H1 (cell line): ENCODE results near the gene NPIPB8.
"Not testable (repeated sequence)": the region's sequence is repeated elsewhere in the genome, so short reads cannot be mapped to it uniquely, and the experiment has no call there.

ENCODE experiments used
- BRCA1 ChIP-seq: IDR thresholded peaks from 2 replicates; pipeline ENCODE4 v1.6.1; 2012; ENCODE audit warnings: low read depth, low read length, improper control_type of control experiment
- EGR1 ChIP-seq: IDR thresholded peaks from 2 replicates; pipeline ENCODE4 v1.6.1; 2011; ENCODE audit warnings: low read depth, low read length, borderline replicate concordance
- GABPA ChIP-seq: IDR thresholded peaks from 2 replicates; pipeline ENCODE4 v1.6.1; 2011; ENCODE audit warnings: mild to moderate bottlenecking, low read length, moderate library complexity, borderline replicate concordance; ENCODE audit not compliant: insufficient read depth
- PHF8 ChIP-seq: fragments of 200-600 bp; sonication (generic); conservative IDR thresholded peaks from 2 replicates; pipeline ENCODE4 v1.7.1; 2012; ENCODE audit warnings: low read depth, mild to moderate bottlenecking, inconsistent platforms, low read length, moderate library complexity
- POLR2A ChIP-seq, 2 experiments: IDR thresholded peaks; 1 replicate in 1 of 2; 2 replicates in 1 of 2; pipeline ENCODE4 v1.6.1; 2011; ENCODE audit warnings: low read depth in 2 of 2, low read length in 2 of 2, mild to moderate bottlenecking in 2 of 2; ENCODE audit errors: control extremely low read depth in 1 of 2
- POLR2AphosphoS5 ChIP-seq: IDR thresholded peaks from 2 replicates; pipeline ENCODE4 v1.6.1; 2011; ENCODE audit warnings: low read depth, low read length
- POU5F1 ChIP-seq: IDR thresholded peaks from 2 replicates; pipeline ENCODE4 v1.6.1; 2011; ENCODE audit warnings: low read depth, mild to moderate bottlenecking, low read length, moderate library complexity
- RAD21 ChIP-seq, 2 experiments: IDR thresholded peaks in 1 of 2; conservative IDR thresholded peaks in 1 of 2; 2 replicates each; pipeline ENCODE4 v1.6.1; 2011; ENCODE audit warnings: low read depth in 2 of 2, low read length in 2 of 2, improper control_type of control experiment in 1 of 2, inconsistent platforms in 1 of 2, mild to moderate bottlenecking in 1 of 2, moderate library complexity in 1 of 2
- SUZ12 ChIP-seq: fragments of 200-600 bp; sonication (generic); IDR thresholded peaks from 2 replicates; pipeline ENCODE4 v1.6.1; 2012; ENCODE audit warnings: mild to moderate bottlenecking, inconsistent platforms, low read length, moderate library complexity, mixed read lengths
- TCF12 ChIP-seq: IDR thresholded peaks from 2 replicates; pipeline ENCODE4 v1.6.1; 2011; ENCODE audit warnings: low read depth, mild to moderate bottlenecking, low read length
- USF2 ChIP-seq: IDR thresholded peaks from 2 replicates; pipeline ENCODE4 v1.6.1; 2011; ENCODE audit warnings: low read length, improper control_type of control experiment
- ZNF274 ChIP-seq: IDR thresholded peaks from 2 replicates; pipeline ENCODE4 v1.7.0; 2012; ENCODE audit warnings: low read length, borderline replicate concordance; ENCODE audit errors: extremely low read depth
- TF ChIP-seq, protein P1 (sequence below), 3 experiments: IDR thresholded peaks; 1 replicate in 2 of 3; 2 replicates in 1 of 3; pipeline versions ENCODE4 v1.5.1 to v1.6.1; 2011; ENCODE audit warnings: low read length in 3 of 3, mild to moderate bottlenecking in 3 of 3, inconsistent platforms in 2 of 3, low read depth in 1 of 3, moderate library complexity in 1 of 3; ENCODE audit not compliant: insufficient read depth in 1 of 3; ENCODE audit errors: control extremely low read depth in 1 of 3

- not testable (repeated sequence) for TF ChIP-seq SUZ12; USF2; POLR2A (IDR thresholded peaks at IDR 0.05; ENCODE audit: control extremely low read depth in 1 of 2, low read depth in 2 of 2, low read length in 2 of 2); POU5F1; EGR1; RAD21 (IDR thresholded peaks at IDR 0.05 in 1 of 2, conservative IDR thresholded peaks at IDR 0.05 in 1 of 2; ENCODE audit: low read depth in 2 of 2, low read length in 2 of 2); POLR2AphosphoS5; BRCA1; PHF8; TCF12; ZNF274; GABPA
- TF ChIP-seq, protein P1, sequence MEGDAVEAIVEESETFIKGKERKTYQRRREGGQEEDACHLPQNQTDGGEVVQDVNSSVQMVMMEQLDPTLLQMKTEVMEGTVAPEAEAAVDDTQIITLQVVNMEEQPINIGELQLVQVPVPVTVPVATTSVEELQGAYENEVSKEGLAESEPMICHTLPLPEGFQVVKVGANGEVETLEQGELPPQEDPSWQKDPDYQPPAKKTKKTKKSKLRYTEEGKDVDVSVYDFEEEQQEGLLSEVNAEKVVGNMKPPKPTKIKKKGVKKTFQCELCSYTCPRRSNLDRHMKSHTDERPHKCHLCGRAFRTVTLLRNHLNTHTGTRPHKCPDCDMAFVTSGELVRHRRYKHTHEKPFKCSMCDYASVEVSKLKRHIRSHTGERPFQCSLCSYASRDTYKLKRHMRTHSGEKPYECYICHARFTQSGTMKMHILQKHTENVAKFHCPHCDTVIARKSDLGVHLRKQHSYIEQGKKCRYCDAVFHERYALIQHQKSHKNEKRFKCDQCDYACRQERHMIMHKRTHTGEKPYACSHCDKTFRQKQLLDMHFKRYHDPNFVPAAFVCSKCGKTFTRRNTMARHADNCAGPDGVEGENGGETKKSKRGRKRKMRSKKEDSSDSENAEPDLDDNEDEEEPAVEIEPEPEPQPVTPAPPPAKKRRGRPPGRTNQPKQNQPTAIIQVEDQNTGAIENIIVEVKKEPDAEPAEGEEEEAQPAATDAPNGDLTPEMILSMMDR (IDR thresholded peaks at IDR 0.05; ENCODE audit: control extremely low read depth in 1 of 3, insufficient read depth in 1 of 3, low read depth in 1 of 3, low read length in 3 of 3): not testable (repeated sequence)
These were observed 61.9 kb downstream of the NPIPB8 start for GRCh38 chr16:28699792-28700191.
